A673 (cell line): Measurements from ENCODE around the gene MRPL38.

Experiments
- EZH2 ChIP-seq: fragments of 200-600 bp; sonication (generic); IDR thresholded peaks from 2 replicates; pipeline ENCODE4 v1.6.1; 2017; ENCODE audit warnings: borderline replicate concordance, low read depth, mild to moderate bottlenecking, mixed read lengths, antibody characterized with exemption, low read length; ENCODE audit not compliant: poor library complexity, severe bottlenecking
- TF ChIP-seq, protein P1 (sequence below): fragments of 300-800, 200-600 bp; sonication (generic); conservative IDR thresholded peaks from 2 replicates; pipeline ENCODE4 v1.5.1; 2017; ENCODE audit warnings: low read depth, mild to moderate bottlenecking, antibody characterized with exemption, low read length, moderate library complexity, mixed read lengths

- TF ChIP-seq, protein P1, sequence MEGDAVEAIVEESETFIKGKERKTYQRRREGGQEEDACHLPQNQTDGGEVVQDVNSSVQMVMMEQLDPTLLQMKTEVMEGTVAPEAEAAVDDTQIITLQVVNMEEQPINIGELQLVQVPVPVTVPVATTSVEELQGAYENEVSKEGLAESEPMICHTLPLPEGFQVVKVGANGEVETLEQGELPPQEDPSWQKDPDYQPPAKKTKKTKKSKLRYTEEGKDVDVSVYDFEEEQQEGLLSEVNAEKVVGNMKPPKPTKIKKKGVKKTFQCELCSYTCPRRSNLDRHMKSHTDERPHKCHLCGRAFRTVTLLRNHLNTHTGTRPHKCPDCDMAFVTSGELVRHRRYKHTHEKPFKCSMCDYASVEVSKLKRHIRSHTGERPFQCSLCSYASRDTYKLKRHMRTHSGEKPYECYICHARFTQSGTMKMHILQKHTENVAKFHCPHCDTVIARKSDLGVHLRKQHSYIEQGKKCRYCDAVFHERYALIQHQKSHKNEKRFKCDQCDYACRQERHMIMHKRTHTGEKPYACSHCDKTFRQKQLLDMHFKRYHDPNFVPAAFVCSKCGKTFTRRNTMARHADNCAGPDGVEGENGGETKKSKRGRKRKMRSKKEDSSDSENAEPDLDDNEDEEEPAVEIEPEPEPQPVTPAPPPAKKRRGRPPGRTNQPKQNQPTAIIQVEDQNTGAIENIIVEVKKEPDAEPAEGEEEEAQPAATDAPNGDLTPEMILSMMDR = no peak
- no peak for TF ChIP-seq EZH2
Observed at GRCh38 chr17:75914643-75915267, 10.1 kb upstream of the MRPL38 start.
